ENCODE results near the gene ARHGAP26.

ARHGAP26 gene

DNA sequence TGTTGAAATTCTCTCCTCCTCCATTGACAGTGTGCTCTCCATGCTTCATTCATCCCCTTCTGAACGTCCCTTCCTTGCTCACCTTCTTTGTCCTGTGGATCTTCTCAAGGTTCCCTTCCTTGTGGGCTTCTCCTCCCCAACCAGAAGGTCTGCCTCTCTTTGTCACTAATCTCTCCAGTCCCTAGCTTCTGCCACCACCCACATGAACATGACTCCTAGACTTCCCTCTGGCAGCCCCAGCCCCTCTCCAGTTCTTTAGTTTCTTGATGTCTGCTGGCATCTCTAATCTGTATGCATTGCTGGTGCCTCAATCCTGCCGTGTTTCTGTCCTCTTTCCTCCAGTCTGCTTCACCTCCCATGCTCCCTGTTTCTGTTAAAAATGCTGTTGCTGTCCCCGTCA, 79.3 kb downstream of the ARHGAP26 start:
- DNase-seq (ENCODE audit: low spot score): no peak

- no peak for DNase-seq (ENCODE audit: low spot score)
These were observed 79.7 kb downstream of the ARHGAP26 start for GRCh38 chr5:142849880-142850279.

GRCh38 chr5:142851731-142852130, 81.6 kb downstream of the ARHGAP26 start:
- DNase-seq (ENCODE audit: low spot score): no peak

GRCh38 chr5:142852416-142853198, 82.4 kb downstream of the ARHGAP26 start:
- DNase-seq (ENCODE audit: low spot score): no peak

- DNase-seq (ENCODE audit: low spot score): no peak
These were observed 83.5 kb downstream of the ARHGAP26 start for GRCh38 chr5:142853682-142854081.

DNA sequence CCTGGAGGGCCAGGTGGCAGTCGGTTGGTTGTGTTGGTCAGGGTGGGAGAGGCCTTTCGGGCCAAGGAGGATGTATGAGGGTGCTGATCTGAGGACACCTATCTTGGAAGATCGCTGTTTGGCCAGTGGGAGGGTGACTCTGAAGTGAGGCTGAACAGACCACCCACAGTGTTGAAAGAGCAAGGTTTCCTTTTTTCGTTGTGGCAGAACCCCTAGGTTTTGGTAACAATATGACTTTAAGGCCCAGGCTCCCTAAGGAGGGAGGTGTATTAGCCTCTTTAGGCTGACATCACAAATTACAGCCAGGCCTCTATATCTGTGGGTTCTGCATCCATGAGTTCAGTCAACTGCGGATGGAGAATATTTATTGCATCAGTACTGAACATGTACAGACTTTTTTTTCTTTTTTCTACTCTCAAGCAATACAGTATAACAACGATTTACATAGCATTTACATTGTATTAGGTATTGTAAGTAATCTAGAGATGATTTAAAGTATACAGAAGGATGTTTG, 86.1 kb downstream of the ARHGAP26 start:
- DNase-seq (ENCODE audit: low spot score): no peak

- no peak for DNase-seq (ENCODE audit: low spot score)
These were observed 87.2 kb downstream of the ARHGAP26 start for GRCh38 chr5:142857405-142857804.

DNA sequence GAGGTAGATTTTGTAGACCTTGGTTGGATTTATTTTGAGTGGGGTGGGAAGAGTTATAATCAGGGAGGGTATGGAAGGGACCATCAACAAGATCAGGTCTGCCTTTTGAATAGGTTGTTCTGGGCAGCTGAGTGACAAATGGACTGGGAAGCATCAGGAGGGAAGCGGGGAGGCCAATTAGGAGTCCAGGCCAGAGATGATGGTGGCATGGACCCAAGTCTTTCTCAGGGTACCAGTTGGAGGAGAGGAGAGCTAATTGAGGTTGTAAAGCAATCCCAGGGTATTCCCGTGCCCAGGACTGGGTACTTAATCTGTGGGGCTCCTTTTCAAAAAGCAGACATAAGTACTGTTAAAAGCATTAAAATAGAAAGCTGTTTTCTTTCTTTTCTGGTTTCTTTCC, 88.9 kb downstream of the ARHGAP26 start:
- no peak for DNase-seq (ENCODE audit: low spot score)

GRCh38 chr5:142860270-142860669, 90.1 kb downstream of the ARHGAP26 start:
- no peak for DNase-seq (ENCODE audit: low spot score)

- DNase-seq (ENCODE audit: low spot score): no peak
These were observed 90.8 kb downstream of the ARHGAP26 start for GRCh38 chr5:142861011-142861410.

DNA sequence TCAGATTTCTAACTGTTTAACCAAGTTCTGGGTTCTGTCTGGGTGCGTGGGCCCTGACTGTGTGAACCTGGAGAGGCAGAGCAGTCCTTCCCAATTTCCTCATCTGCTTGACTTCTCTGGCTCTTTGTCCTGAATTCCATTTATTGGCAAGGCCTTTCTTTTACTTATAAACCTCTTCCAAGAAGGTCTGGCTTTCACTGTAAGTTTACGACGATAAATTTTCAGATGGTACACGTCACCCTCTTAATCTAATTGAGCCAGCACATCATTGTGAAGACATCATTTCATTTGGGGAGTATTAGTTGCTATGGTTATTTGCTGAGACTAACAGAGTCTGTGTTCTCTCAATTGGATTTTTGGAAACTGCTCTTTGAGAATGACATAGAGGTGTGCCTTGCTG, 92.4 kb downstream of the ARHGAP26 start:
- DNase-seq (ENCODE audit: low spot score): no peak

GRCh38 chr5:142863856-142864255, 93.7 kb downstream of the ARHGAP26 start:
- no peak for DNase-seq (ENCODE audit: low spot score)

DNA sequence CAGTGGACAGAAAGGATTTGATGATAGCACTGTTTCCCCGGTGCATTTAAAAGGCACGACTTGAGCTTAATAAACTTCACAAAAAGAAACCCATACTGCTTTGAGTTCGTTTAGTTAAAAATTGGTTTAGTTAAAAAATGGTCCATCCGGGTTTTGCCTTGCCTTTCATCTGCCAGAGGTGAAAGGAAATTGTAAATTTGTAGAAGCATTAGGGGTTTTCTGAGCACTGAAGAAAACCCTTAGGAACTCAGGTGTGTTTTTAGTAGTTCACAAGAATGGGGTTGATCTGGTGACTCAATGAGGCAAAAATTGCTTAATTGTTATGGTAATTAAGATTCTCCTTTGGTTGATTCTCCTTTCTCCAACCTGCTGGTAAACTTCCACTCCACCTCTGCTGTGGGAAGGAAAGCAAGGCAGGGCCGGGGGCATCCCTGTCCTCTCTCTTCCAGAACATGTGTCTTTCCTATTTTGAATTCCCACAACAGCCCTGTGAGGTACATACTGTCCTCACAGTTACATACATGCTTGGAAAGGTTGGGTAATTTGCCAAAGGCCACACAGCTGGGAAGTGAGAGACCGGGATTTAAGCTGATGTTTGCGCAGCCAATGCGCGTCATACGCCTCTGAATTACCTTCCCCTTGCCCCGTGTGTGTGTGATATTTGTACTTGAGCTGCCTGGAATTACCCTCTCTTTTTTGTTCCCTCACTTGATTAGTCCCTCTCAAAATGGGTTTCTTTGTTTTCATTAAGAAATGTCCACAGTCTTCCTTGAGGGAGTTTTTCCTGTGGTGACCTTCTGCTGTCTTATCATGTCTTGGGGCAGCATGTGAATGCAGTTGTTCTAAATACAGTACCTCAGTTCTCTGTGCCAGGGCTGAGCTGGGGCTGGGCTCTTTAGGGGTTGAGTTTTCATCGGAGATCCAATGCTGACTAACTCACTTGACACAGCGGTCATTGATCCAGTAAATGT, 94.4 kb downstream of the ARHGAP26 start:
- DNase-seq (ENCODE audit: low spot score): no peak

DNA sequence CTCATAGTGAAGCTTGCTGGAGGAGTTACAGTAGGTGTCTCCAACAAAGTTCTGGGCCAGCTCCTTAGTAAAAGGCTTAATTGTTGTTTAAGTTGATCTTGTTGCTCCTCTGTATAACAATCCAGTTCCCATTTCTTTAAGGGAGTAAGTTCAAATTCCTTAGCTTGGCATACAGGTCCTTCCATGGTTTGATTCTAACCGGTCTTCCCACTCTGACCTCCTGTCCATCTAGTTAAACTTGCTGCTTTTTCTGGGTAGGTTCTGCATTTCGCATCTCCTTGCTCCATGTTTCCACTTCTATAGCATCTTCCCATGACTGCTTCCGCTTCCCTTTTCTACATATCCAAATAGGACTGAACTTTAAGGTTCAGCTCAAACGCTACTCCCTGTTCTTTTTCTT, 95.5 kb downstream of the ARHGAP26 start:
- no peak for DNase-seq (ENCODE audit: low spot score)

- peak; percentile 44 for DNase-seq (ENCODE audit: low spot score)
These were observed 96.5 kb downstream of the ARHGAP26 start for GRCh38 chr5:142866563-142867275.

DNA sequence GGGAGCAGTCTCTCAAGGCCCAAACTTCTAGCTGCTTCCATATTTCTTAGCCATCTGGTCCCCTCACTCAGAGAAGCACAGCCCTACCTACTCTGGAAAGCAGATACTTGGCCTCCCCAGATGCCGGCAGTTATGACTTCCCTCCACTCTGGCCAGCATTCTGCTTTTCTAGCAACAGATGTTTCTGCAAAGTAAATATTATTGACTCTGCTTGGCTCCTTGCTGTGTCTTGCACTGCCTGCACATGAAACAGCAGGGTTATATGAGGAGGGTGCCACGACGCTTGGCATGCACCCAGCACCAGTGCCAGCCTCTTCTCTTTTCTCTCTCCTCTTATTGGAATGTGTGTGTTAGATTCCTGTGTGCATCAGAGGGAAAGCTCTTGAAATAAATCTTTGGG, 99.7 kb downstream of the ARHGAP26 start:
- no peak for DNase-seq (ENCODE audit: low spot score)

DNA sequence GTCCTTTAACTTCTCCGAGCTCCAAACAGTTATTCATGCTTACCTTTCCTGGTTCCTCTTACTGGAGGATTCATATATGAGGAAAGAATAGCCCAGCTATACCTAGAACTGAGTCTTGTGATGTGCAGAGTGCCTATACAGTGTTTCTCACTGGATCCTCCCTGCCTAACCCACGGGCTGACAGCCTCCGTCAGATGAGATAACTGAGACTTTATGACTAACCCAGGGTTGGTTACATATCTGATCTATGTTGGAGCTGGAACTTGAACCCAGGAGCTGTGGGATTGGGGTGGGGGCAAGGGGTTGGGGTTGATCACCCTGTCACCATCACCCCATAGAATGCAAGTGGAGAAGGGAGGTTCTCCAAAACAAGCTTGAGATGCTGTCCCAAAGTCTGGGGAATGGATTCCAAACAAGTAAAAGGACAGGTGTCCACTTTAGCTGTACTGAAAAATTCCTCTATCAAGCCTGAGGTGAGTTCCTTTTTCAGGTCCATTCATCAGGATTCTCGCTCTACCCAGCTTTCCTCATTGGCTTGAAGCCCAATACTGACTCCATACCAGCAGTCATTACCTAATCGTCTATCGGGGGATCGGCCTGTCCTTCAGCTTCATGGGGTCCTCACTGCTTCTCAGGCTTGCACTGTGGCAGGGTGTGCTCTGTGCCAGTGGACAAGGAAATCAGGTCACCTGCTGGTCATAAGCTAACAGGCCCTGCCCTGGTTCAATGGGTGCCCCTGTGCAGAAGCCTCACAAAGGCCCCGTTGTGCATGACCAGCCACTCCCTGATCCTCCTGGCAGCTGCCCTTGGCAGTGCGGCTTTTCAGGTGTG, 100.6 kb downstream of the ARHGAP26 start:
- DNase-seq (ENCODE audit: low spot score): no peak

DNA sequence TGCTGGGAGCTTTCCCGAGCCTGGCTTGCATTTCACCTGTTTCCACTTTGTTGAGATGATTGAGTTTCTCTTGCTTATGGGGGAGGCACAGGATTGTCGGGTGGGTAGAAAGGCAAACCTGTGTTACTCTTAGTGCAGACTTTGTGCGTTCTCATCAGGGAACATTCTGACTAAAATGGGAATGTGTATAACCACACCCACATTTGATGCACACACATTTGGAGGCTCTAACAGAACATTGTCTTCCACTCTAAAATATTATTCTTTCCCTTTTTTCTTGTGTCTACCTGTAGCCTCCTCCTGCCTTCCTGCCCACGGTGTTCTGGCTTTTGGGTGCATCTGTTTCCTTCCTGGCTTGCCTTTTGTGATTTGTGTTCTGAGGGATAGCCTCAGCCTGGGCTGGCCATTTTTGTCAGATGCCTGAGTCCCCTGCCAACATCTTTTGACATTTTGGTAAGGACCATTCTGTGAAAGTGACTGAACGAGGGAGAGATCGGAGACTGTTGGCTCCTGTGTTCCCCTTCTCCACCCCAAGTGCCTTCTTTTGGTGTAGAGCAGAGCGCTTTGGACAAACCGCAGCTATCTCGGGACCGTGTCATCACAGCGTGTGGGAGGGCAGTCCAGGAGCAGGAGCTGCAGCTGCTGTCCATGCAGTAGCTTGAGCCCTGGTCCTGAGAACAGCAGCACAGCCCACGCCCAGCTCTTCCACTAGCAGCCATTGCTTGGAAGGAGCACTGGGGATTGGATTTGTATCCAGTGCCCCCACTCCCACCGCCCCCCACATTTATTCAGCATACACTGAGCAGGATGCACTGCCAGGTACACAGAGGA, 101.4 kb downstream of the ARHGAP26 start:
- DNase-seq (ENCODE audit: low spot score): no peak

GRCh38 chr5:142872217-142872616, 102.0 kb downstream of the ARHGAP26 start:
- no peak for DNase-seq (ENCODE audit: low spot score)

DNA sequence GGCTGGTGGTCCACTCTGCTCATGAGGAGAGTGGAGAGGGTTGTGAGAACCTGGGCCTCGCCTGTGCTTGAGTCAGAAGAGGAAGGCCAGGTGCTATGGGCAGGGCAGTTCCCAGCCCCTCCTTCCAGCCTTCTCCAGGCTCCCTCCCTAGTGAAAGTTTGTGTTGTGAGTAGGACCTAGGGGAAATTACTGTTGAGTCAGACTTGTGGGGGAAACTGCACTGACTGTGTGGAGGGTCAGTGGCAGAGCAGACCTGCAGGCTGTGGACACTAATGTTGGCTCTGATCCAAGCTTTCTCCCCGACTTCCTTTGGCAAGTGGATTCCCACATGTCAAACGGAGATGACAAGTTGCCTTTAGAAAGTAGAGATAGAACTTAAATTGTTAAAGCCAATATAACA, 102.6 kb downstream of the ARHGAP26 start:
- DNase-seq (ENCODE audit: low spot score): no peak

All from hematopoietic multipotent progenitor cell treated with erythropoietin and hydrocortisone succinate and interleukin-3 and kit ligand, for 17 days (in vitro differentiated cells).